ENCODE data around the gene RHBDL3.
"Not testable (repeated sequence)": the region's sequence is repeated elsewhere in the genome, so short reads cannot be mapped to it uniquely, and the experiment has no call there.

RHBDL3 gene

GRCh38 chr17:32289471-32290070 lies 23.9 kb downstream of the RHBDL3 start:
- no peak for DNase-seq (ENCODE audit: low spot score)

DNA sequence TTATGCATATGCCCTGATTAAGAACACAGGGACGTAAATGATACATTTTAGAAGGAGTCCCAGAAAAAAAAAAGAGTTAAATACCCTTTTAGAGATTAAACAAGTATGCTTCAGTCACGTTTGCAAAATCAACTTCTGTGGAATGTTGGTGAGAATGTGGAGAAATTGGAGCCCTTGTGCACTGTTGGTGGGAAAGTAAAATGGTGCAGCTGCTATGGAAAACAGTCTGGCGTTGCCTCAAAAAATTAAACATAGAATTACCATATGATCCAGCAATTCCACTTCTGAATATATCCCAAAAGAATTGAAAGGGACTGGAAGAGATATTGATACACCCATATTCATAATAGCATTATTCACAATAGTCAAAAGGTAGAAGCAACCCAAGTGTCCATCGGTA lies 26.5 kb downstream of the RHBDL3 start:
- no peak for DNase-seq (ENCODE audit: low spot score)

- no peak for DNase-seq (ENCODE audit: low spot score)
These were observed 31.8 kb downstream of the RHBDL3 start for GRCh38 chr17:32297424-32297823.

DNA sequence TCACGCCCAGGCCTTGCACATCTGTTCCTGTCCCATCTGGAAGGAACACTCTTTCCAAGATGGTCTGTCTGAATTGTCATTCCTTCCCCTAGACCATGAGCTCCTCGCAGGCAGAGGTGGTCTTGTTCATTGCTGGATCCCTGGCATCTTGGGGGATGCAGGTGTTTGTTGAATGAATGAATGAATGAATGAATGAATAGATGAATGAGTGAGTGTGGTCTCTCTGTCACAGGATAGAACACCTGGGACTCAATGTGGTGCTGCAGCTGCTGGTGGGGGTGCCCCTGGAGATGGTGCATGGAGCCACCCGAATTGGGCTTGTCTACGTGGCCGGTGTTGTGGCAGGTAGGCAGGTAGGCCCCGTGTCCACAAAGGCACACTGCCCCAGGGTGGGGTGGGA lies 32.2 kb downstream of the RHBDL3 start:
- no peak for DNase-seq (ENCODE audit: low spot score)

DNA sequence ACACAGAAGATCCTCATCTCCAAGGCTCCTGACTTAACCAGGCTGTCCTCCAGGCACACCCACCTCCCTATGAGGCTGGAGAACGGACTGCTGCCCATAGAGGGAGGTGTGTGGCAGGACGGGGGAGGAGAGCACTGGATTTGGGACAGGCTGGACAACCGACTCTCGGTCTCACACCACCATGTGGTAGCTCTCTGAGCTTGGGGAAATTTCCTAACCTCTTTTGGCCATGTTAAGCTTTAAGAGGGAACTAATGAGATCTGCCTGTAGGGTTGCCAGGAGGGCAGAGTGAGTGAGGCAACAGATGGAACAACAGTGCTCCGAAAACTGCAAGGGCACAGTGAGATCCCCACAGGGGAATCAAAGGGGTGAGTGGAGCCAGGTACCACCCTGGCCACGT lies 32.7 kb downstream of the RHBDL3 start:
- peak; percentile 74 for DNase-seq (ENCODE audit: low spot score)

DNA sequence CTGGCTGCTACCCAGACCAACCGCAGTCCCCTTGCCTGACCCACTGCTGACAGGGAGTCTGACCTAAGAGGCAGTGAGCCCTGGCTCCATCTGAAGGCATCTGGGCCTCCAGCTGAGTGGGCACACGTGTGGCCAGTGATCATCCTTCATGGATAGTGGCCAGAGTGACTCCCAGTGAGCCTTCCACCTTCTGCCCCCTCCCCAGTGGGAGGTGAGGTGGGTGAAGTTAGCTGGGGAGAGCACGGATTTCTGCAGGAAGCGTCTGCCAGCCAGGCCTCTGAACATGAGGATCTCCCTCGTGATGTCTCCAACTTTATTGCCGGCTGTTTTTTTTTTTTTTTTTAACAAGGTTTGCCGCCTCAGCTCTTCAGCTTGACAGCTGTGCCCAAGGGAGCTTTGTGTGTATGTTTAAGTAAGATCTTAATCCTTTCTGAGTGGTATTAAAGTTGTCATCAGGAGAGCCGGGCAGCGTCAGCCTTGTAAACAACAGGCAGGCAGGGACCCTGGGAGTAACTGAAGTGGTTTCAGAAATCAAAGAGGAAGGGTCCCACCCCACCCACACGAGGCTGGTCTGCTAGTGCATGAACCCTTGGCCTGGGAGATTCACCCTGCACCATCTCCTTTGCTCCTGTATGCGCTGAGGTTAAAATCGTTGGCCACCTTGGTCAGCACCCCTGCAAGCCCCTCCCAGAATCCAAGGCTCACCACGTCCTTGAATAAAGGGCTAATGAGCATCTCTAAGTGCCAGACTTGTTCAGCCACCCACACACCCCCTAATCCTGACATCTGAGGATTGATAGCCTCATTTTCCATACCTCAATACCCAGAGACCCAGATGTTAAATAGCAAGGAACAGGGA lies 33.3 kb downstream of the RHBDL3 start:
- peak; percentile 89 for DNase-seq (ENCODE audit: low spot score)

- DNase-seq (ENCODE audit: low spot score): no peak
These were observed 34.0 kb downstream of the RHBDL3 start for GRCh38 chr17:32299580-32300164.

- no peak for DNase-seq (ENCODE audit: low spot score)
These were observed 36.4 kb downstream of the RHBDL3 start for GRCh38 chr17:32302037-32302436.

DNA sequence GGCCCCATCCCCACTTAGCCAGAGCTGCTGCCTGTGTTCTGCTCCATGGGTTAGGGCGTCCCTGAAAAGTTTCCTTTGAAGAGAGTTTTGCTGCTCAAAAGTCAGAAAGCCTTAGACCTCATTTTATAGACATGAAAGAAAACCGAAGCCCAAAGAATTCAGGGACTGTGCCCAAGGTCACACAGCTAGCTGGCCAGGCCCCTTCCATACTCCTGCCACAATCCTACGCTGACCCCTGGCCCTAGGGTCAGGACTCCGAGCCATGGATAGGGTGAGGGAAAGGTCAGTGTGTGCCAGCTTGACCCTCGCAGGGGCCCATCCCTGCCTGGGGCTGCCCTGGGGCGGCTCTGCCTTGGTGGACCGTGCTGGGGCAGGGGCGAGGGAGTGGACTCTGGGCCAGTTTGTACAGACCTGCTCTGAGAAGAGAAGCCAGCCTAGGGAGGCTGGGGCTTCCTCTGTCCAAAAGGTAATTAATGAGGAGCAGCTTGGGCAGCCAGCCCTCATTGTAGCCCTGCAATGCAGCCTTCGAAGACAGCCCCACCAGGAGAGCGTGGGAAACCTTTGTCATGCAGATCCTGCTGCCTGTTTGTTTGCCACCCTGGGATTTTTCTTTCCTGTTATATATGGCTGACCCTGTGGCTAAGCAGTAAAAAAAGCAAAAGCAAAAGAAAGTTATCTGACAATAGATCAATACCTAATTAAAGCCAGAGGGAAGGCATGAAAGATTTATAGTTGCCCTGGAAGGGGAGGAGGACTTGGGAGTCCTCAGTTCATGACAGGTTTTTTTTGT lies 37.4 kb downstream of the RHBDL3 start:
- no peak for DNase-seq (ENCODE audit: low spot score)

DNA sequence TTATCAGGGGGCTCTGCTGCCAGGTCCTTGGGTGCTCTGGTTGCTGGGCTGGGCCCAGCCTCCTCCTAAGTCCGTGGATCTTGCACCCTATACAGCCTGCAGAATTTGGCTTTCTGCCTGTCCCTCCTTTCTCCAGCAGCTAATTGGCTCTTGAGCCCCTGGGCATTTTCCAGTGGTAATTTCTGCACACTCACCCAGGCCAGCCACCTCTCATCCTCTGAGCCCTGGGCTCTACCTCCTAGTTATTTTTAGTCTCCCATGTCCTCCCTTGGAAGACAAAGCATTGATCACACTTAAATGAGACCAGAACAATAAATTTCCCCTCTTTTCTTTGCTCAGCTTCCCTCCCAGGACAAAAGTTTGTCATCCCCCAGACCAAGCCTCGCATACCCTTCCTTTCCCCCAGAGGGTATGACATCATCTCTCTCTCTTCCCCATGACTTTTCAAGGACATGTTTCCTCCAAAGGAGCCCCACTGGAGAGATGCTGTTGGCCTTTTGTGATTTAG lies 38.2 kb downstream of the RHBDL3 start:
- DNase-seq (ENCODE audit: low spot score): no peak

- DNase-seq (ENCODE audit: low spot score): no peak
These were observed 39.4 kb downstream of the RHBDL3 start for GRCh38 chr17:32305049-32305448.

DNA sequence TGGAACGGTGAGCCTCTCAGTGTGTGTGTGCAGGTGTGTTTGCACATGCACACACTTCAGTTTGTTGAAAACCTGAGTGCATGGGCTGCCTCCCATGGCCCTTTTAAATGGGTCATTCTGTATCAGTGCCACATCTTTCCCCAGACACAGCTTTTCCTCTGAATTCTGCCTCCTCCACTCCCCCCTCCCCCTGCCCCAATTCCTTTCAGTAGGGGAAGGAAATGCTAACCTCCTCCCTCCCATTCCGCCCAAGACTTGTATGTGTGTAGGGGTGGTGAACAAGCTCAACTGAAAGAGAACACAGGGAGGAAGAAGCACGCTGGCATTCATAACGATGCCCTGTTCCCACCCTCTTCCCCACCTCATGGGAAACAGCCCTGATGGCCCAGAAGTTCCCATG lies 42.0 kb downstream of the RHBDL3 start:
- no peak for DNase-seq (ENCODE audit: low spot score)

DNA sequence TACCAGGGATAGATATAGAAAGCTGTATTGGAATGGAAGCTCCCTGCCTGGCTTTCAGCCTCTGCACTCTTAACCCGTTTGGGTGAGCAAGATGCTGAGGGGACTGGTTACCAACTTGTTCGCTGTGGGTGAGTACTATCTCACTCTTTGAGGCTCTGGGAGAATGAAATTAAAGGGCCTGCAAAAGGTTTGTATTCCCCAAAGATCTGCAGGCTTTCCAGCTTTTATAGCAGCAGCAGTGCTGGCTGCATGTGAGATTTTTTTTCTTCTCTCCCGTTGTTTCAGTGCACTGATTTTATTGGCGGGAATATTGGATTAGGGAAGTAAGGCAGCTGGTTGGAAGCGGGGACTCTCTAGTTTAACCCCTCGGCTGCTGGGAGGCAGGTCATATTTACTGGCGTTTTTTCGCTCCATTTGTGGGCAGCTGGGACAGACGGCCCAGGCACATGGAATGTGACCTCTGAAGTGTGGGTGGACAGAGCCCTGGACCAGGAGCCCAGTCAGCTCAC lies 45.5 kb downstream of the RHBDL3 start:
- peak; percentile 79 for DNase-seq (ENCODE audit: low spot score)

- DNase-seq (ENCODE audit: low spot score): no peak
These were observed 49.0 kb downstream of the RHBDL3 start for GRCh38 chr17:32314636-32315035.

DNA sequence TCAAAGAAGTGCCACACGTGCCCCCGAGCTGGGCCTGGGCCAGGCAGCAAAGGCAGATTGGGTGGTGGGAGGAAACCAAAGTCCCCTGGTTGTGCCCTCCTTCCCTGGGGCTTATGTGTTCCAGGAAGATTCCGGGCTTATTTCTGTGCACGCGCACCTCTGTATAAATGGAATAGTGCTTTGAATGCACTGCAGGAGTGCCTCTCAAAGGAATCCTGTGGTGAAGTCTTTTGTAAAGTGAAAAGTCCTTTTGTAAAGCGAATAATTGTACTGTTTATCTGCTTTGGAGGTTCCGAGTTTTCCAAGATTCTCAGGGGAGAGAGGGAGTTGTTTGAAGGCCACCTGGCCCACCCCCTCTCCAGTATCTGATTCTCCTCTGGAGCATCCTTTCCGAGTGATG lies 49.5 kb downstream of the RHBDL3 start:
- DNase-seq (ENCODE audit: low spot score): no peak

GRCh38 chr17:32316653-32317052 lies 51.0 kb downstream of the RHBDL3 start:
- DNase-seq (ENCODE audit: low spot score): not testable (repeated sequence)

- no peak for DNase-seq (ENCODE audit: low spot score)
These were observed 51.7 kb downstream of the RHBDL3 start for GRCh38 chr17:32317353-32317752.

- no peak for DNase-seq (ENCODE audit: low spot score)
These were observed 52.4 kb downstream of the RHBDL3 start for GRCh38 chr17:32318071-32318470.

DNA sequence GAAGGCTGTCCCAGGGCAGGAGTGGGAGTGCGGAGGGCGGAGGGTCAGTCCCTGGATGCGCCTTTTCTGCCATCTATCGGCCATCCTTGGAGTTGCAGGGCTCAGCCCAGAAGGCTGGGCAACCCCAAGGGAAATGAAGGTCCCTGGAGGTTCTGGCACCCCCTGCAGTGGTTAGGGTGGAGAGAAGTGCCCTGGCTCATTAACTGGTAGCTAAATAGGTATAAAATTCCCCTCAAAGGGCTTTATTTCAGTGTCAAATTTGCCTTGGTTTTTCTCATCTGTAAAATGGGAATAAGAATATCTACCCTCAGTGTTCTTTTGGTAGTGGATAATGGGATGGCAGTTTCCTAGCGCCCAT lies 53.9 kb downstream of the RHBDL3 start:
- peak; percentile 94 for DNase-seq (ENCODE audit: low spot score)

DNA sequence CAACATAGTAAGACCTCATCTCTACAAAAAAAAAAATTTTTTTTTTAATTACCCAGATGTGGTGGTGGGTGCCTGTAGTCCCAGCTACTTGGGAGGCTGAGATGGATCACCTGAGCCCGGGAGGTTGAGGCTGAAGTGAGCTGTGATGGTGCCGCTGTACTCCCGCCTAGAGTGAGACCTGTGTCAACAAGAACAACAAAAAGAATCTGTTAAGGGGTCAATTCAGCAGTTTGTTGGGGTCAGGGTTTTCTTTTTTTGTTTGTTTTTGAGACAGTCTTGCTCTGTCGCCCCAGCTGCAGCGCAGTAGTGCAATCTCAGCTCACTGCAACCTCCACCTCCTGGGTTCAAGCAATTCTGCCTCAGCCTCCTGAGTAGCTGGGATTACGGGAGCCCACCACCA lies 54.4 kb downstream of the RHBDL3 start:
- DNase-seq (ENCODE audit: low spot score): not testable (repeated sequence)

DNA sequence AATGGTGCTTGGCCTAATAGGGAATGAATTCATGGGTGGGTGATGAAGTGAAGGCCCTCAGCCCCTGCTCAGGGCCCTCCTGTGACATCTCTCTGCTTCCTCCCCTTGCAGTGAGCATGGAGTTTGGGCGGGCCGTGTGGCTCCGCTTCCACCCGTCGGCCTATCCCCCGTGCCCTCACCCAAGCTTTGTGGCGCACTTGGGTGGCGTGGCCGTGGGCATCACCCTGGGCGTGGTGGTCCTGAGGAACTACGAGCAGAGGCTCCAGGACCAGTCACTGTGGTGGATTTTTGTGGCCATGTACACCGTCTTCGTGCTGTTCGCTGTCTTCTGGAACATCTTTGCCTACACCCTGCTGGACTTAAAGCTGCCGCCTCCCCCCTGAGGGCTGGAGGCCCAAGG lies 55.2 kb downstream of the RHBDL3 start:
- DNase-seq (ENCODE audit: low spot score): no peak

GRCh38 chr17:32323046-32323445 lies 57.4 kb downstream of the RHBDL3 start:
- DNase-seq (ENCODE audit: low spot score): no peak

Measured in D341Med (cell line).